ENCODE results near the gene ADGRD1.

Gene ADGRD1

DNA sequence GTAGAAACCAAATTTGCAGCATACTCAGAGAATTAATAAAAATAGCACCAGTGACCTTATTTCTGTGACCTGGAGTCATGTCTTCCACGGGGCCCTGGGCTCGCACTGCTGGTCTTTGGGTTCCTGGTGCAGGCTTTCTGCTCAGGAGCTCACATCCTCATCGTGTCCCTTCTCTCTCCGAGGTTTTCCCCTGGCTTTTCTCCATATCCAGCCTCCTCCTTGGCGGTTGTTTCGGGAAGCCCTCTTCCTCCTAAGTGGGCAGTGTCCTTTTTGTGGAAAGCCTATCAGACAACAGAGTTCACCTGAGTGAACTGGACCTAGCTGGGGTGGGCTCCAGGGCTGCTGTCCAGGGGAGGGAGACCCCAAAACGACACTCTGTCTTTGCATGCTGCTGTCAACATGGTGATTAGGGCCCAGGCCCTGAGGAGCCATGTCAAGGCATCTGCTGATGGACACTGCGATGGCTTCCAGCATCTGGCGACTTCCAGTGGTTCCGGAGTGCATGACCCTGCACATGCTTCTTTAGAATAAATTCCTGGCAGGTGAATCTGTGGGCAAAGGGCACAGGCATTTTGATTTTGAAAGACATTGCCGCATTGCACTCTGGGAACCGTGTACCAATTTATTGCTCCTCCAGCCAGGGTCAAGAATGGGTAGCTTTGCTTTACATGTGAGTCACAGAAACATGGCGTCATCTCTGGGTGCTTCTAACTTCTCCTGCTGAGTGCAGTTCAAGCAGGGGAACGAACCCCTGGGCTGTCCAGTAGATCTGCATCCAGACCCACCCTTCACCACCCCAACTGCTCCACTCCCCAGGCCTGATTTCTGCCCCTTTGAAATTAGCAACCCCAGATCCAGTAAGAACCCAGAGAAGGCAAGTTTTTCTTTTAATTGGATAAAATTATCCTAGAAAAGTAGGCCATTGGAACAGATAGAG, 136.8 kb downstream of the ADGRD1 start:
- DNase-seq (ENCODE audit: extremely low read depth, low read depth): no peak
- TF ChIP-seq, protein P1, sequence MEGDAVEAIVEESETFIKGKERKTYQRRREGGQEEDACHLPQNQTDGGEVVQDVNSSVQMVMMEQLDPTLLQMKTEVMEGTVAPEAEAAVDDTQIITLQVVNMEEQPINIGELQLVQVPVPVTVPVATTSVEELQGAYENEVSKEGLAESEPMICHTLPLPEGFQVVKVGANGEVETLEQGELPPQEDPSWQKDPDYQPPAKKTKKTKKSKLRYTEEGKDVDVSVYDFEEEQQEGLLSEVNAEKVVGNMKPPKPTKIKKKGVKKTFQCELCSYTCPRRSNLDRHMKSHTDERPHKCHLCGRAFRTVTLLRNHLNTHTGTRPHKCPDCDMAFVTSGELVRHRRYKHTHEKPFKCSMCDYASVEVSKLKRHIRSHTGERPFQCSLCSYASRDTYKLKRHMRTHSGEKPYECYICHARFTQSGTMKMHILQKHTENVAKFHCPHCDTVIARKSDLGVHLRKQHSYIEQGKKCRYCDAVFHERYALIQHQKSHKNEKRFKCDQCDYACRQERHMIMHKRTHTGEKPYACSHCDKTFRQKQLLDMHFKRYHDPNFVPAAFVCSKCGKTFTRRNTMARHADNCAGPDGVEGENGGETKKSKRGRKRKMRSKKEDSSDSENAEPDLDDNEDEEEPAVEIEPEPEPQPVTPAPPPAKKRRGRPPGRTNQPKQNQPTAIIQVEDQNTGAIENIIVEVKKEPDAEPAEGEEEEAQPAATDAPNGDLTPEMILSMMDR (IDR thresholded peaks at IDR 0.05; ENCODE audit: low read depth, low read length): no peak

GRCh38 chr12:131091413-131091975, 137.8 kb downstream of the ADGRD1 start:
- TF ChIP-seq, protein P1 (IDR thresholded peaks at IDR 0.05; ENCODE audit: low read depth, low read length): no peak
- DNase-seq (ENCODE audit: extremely low read depth, low read depth): no peak

DNA sequence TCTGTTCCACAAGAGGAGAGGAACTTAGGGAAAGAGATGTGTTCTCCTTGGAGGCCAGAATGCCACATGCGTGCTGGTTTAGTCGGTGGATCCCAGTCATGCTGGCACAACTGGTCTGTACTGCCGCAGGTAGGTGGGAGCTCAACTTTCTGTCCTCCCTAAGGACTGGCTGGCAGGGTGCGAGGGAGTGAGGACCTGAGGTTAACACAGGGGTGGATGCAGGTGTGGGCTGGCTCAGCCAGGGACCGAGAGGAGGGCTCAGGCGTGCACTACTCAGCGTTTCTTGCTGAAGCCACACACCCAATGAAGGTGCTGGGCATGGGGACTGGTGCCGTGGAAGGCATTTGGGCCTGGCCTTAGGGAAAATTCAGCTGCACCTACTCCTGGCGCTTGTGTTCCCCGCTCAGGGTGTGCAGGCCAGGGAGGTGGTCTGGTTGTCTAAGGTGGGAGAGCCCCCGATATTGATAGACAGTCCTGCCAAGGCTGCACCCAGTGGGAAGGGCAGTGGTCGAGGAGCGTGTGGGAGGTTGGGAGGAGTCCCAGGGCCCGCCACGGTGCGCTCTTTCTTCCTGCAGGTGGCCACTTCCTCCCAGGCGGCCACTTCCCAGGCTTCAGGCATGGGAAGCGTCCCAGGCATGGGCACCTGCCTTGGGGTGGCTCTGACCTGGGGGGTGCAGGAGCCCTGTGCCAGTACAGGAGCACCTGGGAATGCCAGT, 138.4 kb downstream of the ADGRD1 start:
- DNase-seq (ENCODE audit: extremely low read depth, low read depth): no peak
- TF ChIP-seq, protein P1 (IDR thresholded peaks at IDR 0.05; ENCODE audit: low read depth, low read length): no peak

- TF ChIP-seq, protein P1 (IDR thresholded peaks at IDR 0.05; ENCODE audit: low read depth, low read length): no peak
- no peak for DNase-seq (ENCODE audit: extremely low read depth, low read depth)
Observed at GRCh38 chr12:131092901-131093603, 139.3 kb downstream of the ADGRD1 start.

DNA sequence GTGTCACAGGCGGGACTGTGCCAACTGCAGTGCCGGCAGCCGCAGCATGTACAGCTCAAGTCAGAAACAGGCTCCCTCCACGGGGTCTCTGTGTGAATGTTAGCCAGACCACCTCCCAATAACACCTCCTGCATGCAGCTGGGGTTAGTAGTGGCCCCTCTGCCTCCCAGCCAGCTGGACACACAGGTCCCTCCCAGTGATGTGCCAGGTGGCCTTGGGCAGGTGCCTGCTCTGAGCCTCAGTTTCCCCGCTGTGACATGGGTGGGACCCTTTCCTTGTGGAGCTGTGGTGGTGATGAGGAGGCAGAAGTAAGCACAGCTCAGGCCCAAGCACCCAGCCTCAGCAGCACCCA, 139.9 kb downstream of the ADGRD1 start:
- DNase-seq (ENCODE audit: extremely low read depth, low read depth): no peak
- TF ChIP-seq, protein P1 (IDR thresholded peaks at IDR 0.05; ENCODE audit: low read depth, low read length): no peak

DNA sequence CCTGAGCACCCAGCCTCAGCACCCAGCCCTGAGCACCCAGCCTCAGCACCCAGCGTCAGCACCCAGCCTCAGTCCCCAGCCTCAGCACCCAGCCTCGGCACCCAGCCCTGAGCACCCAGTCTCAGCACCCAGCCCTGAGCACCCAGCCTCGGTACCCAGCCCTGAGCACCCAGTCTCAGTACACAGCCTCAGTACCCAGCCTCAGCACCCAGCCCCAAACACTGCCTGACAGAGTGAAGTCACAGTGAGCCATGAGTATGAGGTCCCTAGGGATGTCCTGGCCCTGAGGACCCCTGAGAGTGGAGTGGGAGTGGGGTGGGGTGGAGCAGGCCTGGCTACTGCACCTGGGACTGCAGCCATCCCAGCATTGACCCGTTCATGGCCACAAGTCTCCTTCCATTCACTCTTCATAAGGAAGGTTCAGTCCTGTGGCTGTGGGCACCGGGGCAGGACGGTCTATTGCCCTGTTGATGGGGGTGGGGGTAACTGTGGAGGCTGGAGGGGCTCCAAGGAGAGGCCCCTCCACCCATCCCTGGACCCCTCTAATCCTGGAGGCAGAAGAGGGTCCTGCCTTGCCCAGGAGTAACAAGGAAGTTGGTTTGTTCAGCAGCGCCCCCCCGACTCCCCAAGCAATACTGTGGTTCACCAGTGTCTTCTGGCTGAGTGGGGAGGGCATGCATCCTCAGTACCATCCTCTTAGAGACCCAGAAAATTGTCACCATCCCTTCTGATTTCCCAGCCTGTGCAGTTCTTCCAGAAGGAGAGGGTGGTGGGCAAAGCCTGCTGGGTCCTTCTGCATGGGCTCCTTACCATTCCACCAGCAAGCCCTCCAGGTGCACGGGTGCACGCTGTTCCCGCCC, 140.5 kb downstream of the ADGRD1 start:
- DNase-seq (ENCODE audit: extremely low read depth, low read depth): no peak
- TF ChIP-seq, protein P1 (IDR thresholded peaks at IDR 0.05; ENCODE audit: low read depth, low read length): no peak
